ENCODE measurements around the gene BCAM.
"Not testable (repeated sequence)": the region's sequence is repeated elsewhere in the genome, so short reads cannot be mapped to it uniquely, and the experiment has no call there.

The BCAM gene

GRCh38 chr19:44808463-44809371 is at the start of gene BCAM:
TSS of gene BCAM (plus strand) at chr19:44809103. CDS start at chr19:44809125, 22 bp downstream.
- DNase-seq, result peak; percentile 61

GRCh38 chr19:44762038-44762437 is 46.9 kb upstream of the BCAM start:
- DNase-seq, result no peak

DNA sequence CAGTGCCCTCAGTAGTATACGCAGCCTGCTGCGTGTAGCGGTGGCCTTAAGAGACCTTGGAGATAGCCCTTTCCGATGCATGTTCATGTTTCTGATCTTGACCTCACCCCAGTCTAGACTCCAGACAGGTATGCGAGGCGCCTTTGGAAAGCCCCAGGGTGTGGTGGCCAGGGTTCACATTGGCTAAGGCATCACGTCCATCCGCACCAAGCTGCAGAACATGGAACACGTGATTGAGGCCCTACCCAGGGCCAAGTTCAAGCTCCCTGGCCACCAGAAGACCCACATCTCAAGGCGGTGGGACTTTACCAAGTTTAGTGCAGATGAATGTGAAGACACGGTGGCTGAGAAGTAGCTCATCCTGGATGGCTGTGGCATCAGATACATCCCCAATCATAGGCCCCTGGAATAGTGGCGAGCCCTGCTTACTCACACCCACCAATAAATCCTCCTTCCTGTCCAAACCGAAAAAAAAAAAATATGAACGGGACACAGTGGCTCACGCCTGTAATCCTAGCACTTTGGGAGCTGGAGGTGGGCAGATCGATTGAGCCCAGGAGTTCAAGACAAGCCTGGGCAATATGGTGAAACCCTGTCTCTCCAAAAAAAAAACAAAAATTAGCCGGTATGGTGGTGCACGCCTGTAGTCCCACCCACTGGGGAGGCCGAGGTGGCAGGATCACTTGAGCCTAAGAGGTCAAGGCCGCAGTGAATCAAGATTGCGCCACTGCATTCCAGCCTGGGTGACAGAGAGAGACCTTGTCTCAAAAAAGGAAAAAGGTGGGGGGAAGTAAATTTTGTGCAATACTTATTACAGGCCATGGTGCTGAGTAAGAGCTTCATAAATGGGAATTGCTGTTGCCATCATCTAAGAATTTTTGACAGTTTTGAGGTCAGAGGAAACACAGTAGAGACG is 43.6 kb upstream of the BCAM start:
- DNase-seq, result no peak

DNA sequence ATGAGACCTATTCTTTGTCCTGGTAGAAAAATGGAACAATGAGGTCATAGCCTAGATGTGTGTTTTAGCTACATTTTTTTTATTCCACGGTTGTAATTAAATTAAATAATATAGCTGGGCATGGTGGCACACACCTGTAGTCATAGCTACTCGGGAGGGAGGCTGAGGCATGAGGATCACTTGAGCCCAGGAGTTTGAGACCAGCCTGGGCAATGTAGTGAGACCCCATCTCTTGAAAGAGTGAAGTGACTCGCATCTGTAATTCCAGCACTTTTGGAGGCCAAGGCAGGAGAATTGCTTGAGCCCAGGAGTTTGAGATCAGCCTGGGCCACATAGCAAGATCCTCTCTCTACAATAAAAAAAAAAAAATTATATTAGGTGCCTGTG is 43.0 kb upstream of the BCAM start:
- no peak for DNase-seq

- DNase-seq, result no peak
These were observed 41.4 kb upstream of the BCAM start for GRCh38 chr19:44767295-44768180.

DNA sequence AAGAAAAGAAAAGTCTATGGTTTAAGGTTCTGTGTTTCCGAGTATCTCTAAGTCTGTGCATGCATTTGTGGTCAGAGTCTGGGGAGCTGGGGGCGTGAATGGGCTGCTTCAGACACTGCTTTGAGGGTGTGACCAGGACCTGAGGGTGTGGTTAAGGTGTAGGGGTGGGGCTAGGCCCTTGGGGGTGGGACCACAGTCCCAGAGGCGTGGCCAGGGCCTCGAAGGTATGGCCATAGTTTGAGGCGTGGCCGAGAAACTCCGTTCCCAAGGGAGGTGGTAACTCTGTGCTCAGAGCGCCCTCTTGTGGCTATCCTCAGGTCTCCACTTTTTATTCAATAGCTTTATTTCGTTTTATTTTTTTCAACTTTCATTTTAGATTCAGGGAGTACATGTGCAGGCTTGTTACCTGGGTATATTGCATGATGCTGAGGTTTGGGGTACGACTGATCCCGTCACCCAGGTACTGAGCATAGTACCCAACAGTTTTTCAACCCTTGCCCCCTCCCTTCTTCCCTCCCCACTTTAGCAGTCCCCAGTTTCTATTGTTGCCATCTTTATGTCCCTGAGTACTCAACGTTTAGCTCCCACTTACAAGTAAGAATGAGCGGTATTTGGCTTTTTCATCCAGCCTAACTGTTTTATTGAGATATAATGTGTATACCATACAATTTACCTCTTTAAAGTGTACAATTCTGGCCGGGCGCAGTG is 38.2 kb upstream of the BCAM start:
- DNase-seq, result peak; percentile 99

- not testable (repeated sequence) for DNase-seq
These were observed 36.8 kb upstream of the BCAM start for GRCh38 chr19:44772144-44772543.

DNA sequence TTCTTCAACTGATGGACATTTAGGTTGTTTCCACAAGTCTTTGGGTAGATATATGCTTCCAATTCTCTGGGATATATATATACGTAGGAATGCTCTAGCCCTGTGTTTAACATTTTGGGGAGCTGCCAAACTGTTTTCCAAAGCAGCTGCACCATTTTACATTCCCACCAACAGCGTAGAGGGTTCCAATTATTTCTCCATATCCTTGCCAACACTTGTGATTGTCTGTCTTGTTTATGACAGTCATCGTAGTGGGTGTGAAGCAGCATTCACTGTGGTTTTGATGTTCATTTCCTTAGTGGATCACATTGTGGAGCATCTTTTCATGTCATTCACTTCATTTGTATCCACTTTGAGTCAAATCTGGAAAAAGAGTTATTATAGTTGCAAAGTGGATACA is 35.9 kb upstream of the BCAM start:
- DNase-seq, result no peak

- no peak for DNase-seq
These were observed 33.1 kb upstream of the BCAM start for GRCh38 chr19:44775676-44776240.

- no peak for DNase-seq
These were observed 32.4 kb upstream of the BCAM start for GRCh38 chr19:44776402-44777096.

GRCh38 chr19:44777715-44778347 is 31.1 kb upstream of the BCAM start, which contains the start of gene CBLC:
TSS of gene CBLC (plus strand) at chr19:44777890. CDS start at chr19:44777932, 42 bp downstream.
- no peak for DNase-seq

- no peak for DNase-seq
These were observed 29.8 kb upstream of the BCAM start for GRCh38 chr19:44779150-44779549.

DNA sequence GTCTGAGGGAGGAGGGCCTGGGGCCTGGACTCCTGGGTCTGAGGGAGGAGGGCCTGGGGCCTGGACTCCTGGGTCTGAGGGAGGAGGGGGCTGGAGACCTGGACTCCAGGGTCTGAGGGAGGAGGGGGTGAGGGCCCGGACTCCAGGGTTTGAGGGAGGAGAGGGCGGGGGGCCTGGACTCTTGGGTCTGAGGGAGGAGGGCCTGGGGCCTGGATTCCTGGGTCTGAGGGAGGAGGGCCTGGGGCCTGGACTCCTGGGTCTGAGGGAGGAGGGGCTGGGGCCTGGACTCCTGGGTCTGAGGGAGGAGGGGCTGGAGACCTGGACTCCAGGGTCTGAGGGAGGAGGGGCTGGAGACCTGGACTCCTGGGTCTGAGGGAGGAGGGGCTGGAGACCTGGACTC is 27.2 kb upstream of the BCAM start:
- DNase-seq, result not testable (repeated sequence)

DNA sequence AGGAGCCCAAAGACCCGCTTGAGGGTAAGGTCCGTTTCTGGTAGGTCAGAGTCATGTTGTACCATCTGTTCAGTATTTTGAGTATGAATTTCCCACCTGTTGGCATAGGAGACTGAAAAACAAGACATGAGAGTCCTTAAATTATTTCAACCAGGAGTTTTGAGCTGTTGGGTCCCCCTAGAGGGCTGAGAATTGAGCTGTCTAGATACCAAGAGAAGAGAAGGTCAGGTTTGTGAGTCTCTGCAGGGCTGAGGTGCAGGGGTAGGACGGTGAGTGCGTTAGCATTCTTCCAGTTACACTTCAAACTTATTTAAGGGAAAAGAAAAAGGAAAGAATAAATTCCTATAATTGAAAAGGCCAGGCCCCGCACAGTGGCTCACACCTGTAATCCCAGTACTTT is 26.2 kb upstream of the BCAM start:
- peak; percentile 27 for DNase-seq

DNA sequence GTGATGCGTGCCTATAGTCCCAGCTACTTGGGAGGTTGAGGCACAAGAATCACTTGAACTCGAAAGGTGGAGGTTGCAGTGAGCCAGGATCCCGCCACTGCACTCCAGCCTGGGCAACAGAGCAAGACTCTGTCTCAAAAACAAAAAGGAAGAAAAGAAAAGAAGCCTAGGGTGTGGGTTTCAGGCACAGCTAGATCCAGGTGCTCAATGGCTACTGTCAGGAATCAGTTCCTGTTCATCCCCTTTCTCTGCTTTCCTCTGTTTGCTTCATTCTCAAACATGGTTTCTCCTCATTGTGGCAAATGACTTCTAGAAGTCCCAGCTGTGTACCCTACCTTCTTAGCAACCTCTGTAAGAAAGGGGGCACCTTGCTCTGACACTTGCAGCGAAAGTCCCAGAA is 25.4 kb upstream of the BCAM start:
- DNase-seq, result no peak

DNA sequence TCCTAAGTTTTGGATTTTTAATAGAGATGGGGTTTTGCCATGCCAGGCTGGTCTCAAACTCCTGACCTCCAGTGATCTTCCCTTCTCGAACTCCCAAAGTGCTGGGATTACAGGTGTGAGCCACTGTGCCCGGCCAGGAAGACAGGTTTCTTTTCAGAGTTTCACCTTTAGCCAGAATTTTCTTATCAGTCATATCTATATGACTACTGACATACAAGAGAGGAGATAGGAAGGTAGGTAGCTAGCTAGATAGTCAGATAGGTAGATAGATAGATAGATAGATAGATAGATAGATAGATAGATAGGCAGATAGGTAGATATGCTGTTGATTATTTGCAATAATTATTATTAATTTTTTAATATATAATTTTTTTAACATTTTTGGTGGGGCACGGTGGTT is 23.6 kb upstream of the BCAM start:
- DNase-seq, result no peak

DNA sequence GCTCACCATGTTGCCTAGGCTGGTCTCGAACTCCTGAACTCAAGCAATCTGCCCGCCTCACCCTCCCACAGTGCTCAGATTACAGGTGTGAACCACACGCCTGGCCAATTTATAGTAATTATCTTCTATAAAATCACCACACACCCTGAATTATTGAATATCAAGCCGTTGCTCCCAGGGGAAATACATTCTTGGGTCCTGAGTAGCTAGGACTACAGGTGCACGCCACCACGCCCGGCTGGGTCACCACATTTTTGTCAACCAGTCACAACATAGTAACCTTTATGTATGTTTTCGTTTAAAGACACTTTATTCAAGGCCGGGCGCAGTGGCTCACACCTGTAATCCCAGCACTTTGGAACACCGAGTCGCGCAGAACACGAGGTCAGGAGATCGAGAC is 22.9 kb upstream of the BCAM start:
- no peak for DNase-seq

- DNase-seq, result no peak
These were observed 19.9 kb upstream of the BCAM start for GRCh38 chr19:44788971-44789370.

GRCh38 chr19:44789943-44790483 is 18.9 kb upstream of the BCAM start:
- no peak for DNase-seq

DNA sequence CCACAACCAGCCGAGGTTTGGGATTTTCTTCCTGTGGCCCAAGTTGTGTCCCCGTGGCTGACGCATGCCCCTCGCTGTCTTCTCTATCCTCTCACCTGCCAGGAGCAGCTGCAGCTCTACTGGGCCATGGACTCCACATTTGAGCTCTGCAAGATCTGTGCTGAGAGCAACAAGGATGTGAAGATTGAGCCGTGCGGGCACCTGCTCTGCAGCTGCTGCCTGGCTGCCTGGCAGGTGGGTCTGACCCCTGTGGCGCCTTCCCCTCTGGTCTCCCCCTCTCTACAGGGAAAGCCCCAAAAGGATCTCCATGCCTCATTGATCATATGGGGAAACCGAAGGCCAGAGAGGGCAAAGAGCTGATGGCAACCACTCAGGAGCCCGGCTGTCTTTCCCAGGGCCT is 16.6 kb upstream of the BCAM start:
- no peak for DNase-seq

All from hematopoietic multipotent progenitor cell treated with erythropoietin and hydrocortisone succinate and interleukin-3 and kit ligand, for 4 days (in vitro differentiated cells).